OCI-LY3 (cell line): ENCODE results near the gene MEG3.

ENCODE experiments used
- CTCF ChIP-seq: fragments of 200-600, 300-600 bp; sonication (generic); IDR thresholded peaks from 2 replicates; pipeline ENCODE4 v1.5.1; 2014; ENCODE audit warnings: antibody characterized with exemption, low read length, low read depth
- EZH2phosphoT487 ChIP-seq: fragments of 200-600 bp; shearing (Covaris generic); IDR thresholded peaks from 2 replicates; pipeline ENCODE4 v1.6.1; 2018; ENCODE audit warnings: antibody characterized with exemption, mixed run types, low read depth

GRCh38 chr14:100858838-100859220 is 32.9 kb downstream of the MEG3 start:
- TF ChIP-seq CTCF (no peak), EZH2phosphoT487 (no peak)
